ENCODE results near the gene HLA-B. TPM values are rescaled to one million over a fixed set of nuclear protein-coding genes. Genes with fewer than 3 reads are reported as not detected.
"Not testable (repeated sequence)": the region's sequence is repeated elsewhere in the genome, so short reads cannot be mapped to it uniquely, and the experiment has no call there.

The HLA-B gene
- total RNA-seq, 1 experiment from 2014 or later = 87.4 TPM

- peaks cover 5% of the 10 kb centered on the region for H3K9me3 Mint-ChIP-seq (ENCODE audit: unreplicated experiment)
- no peak overlapping the region for H3K27ac Mint-ChIP-seq (ENCODE audit: low read depth, unreplicated experiment)
- TF ChIP-seq CTCF (IDR thresholded peaks at IDR 0.05; ENCODE audit: unreplicated experiment) = no peak
- CTCF ChIA-PET = interaction anchor here (1.4 to 2.7 kb wide), 3 partner anchors 10 to 180 kb away, joined by 3 to 16 read pairs (median 9); no protein-coding TSS in a partner anchor
- no peak for DNase-seq (ENCODE audit: unreplicated experiment)
- intact Hi-C loops (cut with micrococcal nuclease) = no loop called here
- POLR2A ChIA-PET = no interaction called here
- no peaks in the 10 kb centered on the region for H3K4me1 Mint-ChIP-seq (ENCODE audit: insufficient read depth, unreplicated experiment)
- H3K36me3 Mint-ChIP-seq (ENCODE audit: insufficient read depth, unreplicated experiment) = no peaks in the 10 kb centered on the region
- H3K27me3 Mint-ChIP-seq (ENCODE audit: insufficient read depth, unreplicated experiment) = peaks cover 49% of the 10 kb centered on the region
- no peak overlapping the region for H3K4me3 Mint-ChIP-seq (ENCODE audit: unreplicated experiment)
- BruUV-seq (replicated peaks) = no TSS peak
These were observed 20.1 kb upstream of the HLA-B start for GRCh38 chr6:31377029-31377428.

- POLR2A ChIA-PET = no interaction called here
- no peak overlapping the region for H3K4me3 Mint-ChIP-seq (ENCODE audit: unreplicated experiment)
These were observed 18.7 kb upstream of the HLA-B start for GRCh38 chr6:31375699-31376098.

GRCh38 chr6:31374118-31374517 is 17.1 kb upstream of the HLA-B start:
- H3K36me3 Mint-ChIP-seq (ENCODE audit: insufficient read depth, unreplicated experiment); DNase-seq (ENCODE audit: unreplicated experiment); H3K4me1 Mint-ChIP-seq (ENCODE audit: insufficient read depth, unreplicated experiment); POLR2A ChIA-PET; H3K9me3 Mint-ChIP-seq (ENCODE audit: unreplicated experiment); H3K4me3 Mint-ChIP-seq (ENCODE audit: unreplicated experiment); BruUV-seq (replicated peaks); H3K27ac Mint-ChIP-seq (ENCODE audit: low read depth, unreplicated experiment); intact Hi-C loops (cut with micrococcal nuclease): not testable (repeated sequence)
- CTCF ChIA-PET = interaction anchor here (0.6 kb wide), 1 partner anchor 171 kb away, joined by 3 read pairs; no protein-coding TSS in a partner anchor
- peaks cover 52% of the 10 kb centered on the region for H3K27me3 Mint-ChIP-seq (ENCODE audit: insufficient read depth, unreplicated experiment)

More at GRCh38 chr6:31375699-31376098, 18.7 kb upstream of the HLA-B start:
- Mint-ChIP-seq H3K36me3 (ENCODE audit: insufficient read depth, unreplicated experiment) (no peaks in the 10 kb centered on the region), H3K27ac (ENCODE audit: low read depth, unreplicated experiment) (no peak overlapping the region), H3K4me1 (ENCODE audit: insufficient read depth, unreplicated experiment) (no peaks in the 10 kb centered on the region), H3K9me3 (ENCODE audit: unreplicated experiment) (peaks cover 9% of the 10 kb centered on the region), H3K27me3 (ENCODE audit: insufficient read depth, unreplicated experiment) (peaks cover 52% of the 10 kb centered on the region)
- DNase-seq (ENCODE audit: unreplicated experiment) = no peak
- BruUV-seq (replicated peaks) = no TSS peak
- intact Hi-C loops (cut with micrococcal nuclease) = no loop called here
- CTCF ChIA-PET = interaction anchor here (2.7 kb wide), 1 partner anchor 9 kb away, joined by 16 read pairs; no protein-coding TSS in a partner anchor
- no peak for TF ChIP-seq CTCF (IDR thresholded peaks at IDR 0.05; ENCODE audit: unreplicated experiment)

- POLR2A ChIA-PET = interaction anchor here (3.6 kb wide), 1 partner anchor 172 kb away, joined by 27 read pairs; no protein-coding TSS in a partner anchor
- peaks cover 91% of the 10 kb centered on the region for H3K27me3 Mint-ChIP-seq (ENCODE audit: insufficient read depth, unreplicated experiment)
- H3K4me3 Mint-ChIP-seq (ENCODE audit: unreplicated experiment) = no peak overlapping the region
These were observed 11.5 kb upstream of the HLA-B start for GRCh38 chr6:31368461-31368860.

More at GRCh38 chr6:31368461-31368860, 11.5 kb upstream of the HLA-B start:
- intact Hi-C loops (cut with micrococcal nuclease) = no loop called here
- no peak for TF ChIP-seq CTCF (IDR thresholded peaks at IDR 0.05; ENCODE audit: unreplicated experiment)
- peaks cover 9% of the 10 kb centered on the region for H3K9me3 Mint-ChIP-seq (ENCODE audit: unreplicated experiment)
- CTCF ChIA-PET = interaction anchor here (1.2 to 3.0 kb wide), 3 partner anchors 74 to 237 kb away, joined by 3 to 24 read pairs (median 12); partner anchors contain the start of gene PSORS1C2
- DNase-seq (ENCODE audit: unreplicated experiment) = no peak
- no peak overlapping the region for H3K27ac Mint-ChIP-seq (ENCODE audit: low read depth, unreplicated experiment)
- H3K4me1 Mint-ChIP-seq (ENCODE audit: insufficient read depth, unreplicated experiment) = no peaks in the 10 kb centered on the region
- H3K36me3 Mint-ChIP-seq (ENCODE audit: insufficient read depth, unreplicated experiment) = no peaks in the 10 kb centered on the region
- no TSS peak for BruUV-seq (replicated peaks)

All from MCF 10A (cell line).